Measurements from ENCODE around the gene DAPK1.

DAPK1 gene

GRCh38 chr9:87671478-87671877, 173.8 kb downstream of the DAPK1 start:
- DNase-seq (ENCODE audit: low spot score): no peak

DNA sequence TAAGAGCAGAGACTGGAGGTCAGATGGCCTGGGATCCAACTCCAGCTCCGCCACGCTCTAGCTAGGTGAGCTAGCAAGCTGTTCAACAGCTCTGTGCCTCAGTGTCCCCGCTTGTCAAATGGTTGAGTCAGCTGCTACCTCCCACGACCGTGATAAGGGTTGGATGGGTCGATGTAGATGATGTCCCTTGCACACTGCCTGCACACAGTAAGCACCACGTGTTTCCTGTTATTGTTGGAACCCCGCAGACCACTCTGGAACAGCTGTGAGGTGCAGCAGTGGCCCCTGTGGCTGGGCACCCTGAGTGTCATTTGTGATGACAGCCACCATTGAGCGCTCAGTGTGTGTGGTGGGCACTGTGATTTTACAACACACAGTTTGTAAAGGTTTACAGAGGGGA, 174.3 kb downstream of the DAPK1 start:
- DNase-seq (ENCODE audit: low spot score): no peak

DNA sequence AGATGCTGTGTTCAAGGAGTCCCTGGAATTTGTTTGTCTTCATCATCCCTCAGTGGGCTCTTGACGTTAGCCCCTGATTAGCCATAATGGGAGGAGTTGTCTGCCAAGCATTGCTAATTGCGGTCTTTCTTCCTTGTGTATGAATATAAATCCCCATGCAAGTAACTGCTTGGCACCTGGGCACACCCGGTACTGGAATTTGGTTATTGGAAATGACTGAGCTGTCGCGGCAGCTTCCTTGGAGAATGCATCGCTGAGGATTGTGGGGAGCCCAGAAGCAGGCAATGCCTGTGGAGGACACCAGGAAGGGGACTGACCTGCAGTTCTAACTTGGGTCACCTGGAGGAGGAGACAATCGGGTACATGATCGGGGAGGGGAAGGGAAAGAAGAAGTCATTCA, 174.9 kb downstream of the DAPK1 start:
- DNase-seq (ENCODE audit: low spot score): no peak

DNA sequence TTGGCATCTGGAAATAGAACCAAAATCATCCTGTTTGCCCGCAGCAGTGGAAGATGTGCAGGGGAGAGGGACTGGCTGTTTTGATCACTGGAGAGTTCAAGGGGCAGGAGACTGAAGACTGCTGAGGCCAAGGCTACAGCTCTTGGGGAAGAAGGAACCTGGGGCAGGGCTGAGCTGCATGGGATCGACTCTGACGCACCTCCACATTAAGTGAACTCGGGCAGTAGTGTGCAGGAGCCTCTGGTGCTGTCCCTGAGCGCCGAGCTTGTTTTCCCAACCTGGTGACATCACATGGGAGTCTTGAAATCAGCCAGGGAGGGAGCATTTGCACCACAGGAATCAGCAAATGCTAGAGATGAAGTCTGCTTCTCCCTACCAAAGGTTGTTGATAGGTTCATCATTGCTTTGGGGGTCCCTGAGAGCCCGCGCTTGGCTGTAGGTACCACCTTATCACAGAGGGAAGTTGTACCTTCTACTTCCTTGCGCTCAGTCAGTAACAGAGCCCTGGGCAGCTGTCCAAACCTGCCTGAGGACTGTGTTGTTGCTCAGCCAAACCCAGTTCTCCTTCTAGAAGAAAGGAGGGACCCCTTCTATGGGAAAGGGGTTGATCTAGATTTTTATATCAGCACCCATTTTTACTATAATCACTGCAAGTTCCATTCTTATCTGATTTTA, 175.9 kb downstream of the DAPK1 start:
- no peak for DNase-seq (ENCODE audit: low spot score)

DNA sequence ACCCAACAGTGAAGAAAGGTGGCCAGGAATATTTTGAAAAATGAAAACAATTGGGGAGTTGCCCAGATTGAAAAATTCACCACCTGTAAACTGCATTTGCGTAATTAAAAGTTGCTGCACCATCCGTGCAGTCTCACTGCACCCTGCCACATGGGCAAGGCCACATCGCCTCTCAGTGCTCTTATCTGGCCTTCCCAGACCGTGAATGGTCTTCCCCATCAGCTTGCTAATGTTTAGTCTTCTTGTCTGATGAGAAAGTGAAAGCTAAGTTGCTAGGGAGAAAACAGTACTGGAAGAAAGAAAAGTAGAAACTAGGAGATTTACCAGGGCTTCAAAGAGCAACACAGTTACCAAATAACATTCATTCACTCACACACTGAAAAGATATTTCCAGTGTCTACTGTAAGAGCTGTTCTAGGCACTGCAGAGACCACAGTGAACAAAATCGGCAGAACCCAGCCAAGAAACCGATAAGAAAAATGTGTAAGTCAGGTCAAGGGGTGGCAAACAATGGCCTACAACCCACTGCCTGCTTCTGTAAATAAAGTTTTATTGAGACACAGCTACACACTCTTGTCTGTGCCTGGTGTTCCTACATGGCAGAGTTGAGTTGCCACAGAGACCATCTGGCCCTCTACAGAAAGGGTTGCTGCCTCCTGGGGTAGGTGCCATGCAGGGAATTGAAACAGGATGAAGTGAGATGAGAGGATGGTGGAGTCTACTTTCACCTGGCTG, 177.1 kb downstream of the DAPK1 start:
- no peak for DNase-seq (ENCODE audit: low spot score)

GRCh38 chr9:87675906-87676515, 178.3 kb downstream of the DAPK1 start:
- DNase-seq (ENCODE audit: low spot score): no peak

- no peak for DNase-seq (ENCODE audit: low spot score)
Measured at GRCh38 chr9:87676976-87677775, 179.5 kb downstream of the DAPK1 start.

DNA sequence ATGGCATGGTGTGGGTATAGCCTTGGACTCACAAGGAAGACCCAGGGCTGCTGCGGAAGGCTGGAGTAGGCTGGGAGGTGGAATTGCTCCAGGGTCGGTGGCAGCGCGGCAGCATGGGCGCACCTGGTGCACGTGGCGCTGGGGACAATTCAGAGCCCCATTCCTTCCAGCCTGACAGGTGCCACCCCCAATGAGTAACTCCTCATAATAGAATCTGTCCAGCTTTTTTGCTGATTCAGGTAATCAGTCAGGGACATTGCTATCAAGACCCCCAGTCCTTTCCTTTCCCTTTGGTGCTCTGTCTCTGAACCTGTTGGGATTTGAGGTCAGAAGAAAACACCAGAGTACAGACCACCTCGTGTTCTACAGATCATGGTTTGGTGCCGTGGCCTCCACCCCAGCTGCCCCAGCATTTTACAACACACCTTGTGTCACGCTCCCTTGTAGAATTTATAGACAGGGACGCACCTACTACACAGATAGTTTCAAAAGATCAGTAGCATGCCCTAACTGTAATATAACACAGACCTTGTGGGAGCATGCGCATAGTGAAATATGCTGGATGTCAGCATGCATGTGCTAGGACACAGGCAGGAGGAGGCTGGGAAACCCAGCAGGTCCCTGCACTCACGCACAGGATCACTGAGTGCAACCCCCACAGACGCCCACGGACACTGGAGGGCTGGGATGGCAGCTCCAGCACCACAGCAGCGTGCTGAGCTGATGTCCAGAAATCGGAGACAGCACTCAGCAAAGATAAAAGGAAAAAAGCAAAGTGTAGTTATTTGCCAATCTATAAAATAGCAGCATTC, 180.3 kb downstream of the DAPK1 start:
- no peak for DNase-seq (ENCODE audit: low spot score)

- peak; percentile 86 for DNase-seq (ENCODE audit: low spot score)
Measured at GRCh38 chr9:87678650-87679355, 181.1 kb downstream of the DAPK1 start.

- DNase-seq (ENCODE audit: low spot score): no peak
Measured at GRCh38 chr9:87681271-87682061, 183.8 kb downstream of the DAPK1 start.

DNA sequence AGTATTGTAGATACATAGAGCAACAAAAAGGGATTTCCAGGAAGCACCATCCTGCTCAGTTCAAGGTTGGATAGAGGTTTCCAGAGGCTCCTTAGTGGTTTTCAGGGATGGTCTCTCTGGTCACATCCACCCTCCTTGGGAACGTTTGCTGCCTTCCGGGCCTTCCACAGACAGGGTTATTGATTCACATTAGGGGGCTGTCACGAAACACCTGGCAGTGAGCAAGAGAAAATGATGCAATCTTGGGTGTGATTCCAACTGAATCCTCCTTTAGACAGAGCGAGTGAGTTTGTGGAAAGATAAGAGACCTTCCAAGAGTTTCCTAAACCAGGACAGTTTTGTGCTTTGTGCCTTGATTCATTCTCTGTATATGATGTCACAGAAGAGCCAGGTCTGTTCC, 184.4 kb downstream of the DAPK1 start:
- DNase-seq (ENCODE audit: low spot score): no peak

DNA sequence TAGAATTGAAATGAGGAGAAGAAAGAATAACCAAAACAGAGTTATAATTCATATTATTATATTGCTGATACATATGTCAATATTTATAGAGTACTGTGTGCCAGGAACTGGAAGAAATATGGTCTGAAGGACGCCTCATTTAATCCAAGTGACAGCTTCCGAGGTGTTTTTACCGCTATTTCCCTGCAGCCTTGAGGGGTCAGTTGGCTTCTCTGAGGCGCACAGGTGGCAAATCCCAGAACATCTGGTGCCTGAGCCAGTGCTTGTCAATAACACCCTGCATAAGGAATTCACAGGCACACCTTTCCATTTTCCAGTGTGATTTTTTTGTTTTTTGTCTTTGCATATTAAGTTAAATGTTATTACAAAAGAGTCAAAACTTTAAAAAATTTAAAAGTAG, 185.0 kb downstream of the DAPK1 start:
- DNase-seq (ENCODE audit: low spot score): no peak

DNA sequence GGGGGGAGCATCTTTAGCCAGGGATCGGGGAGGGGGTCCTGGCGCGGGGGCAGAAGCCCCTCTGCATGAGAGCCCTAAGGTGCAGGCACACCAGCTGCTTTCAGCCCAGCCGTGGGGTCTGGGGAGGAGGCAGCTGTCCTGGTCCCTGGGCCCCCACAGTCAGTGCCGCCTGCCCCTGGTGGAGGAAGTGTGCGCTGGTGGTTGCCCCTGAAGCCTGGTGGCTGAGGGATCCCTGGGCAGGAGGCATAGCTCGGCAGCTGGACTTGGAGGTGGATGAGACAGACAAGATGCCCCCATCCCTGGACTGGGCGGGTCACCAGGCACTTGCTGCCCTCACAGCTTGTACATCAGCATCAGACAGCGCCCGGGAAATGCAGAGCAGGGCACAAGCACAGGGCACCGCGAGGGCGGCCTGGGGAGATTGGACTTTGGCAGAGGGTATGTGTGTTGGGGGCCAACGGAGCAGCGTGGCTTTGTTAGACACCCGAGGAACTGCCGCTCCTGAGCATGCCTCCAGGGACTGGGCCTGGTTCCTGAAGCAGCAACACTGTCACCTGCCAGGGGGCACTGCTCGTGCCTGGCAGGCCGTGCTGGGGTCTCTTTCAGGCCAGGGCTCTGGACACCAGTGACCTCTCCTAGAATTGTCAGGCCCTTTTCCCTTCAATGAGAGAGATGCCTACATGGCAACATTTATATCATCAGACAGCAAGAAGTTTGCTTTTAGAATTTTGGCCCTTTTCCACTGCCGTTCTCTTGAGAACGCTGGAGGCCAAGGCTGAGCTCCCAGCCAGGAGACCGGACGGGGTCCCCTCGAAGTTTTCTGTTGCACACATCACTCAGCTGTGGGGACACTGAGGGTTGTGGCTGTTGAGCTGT, 186.3 kb downstream of the DAPK1 start:
- DNase-seq (ENCODE audit: low spot score): no peak

- peak; percentile 54 for DNase-seq (ENCODE audit: low spot score)
Measured at GRCh38 chr9:87684627-87685219, 187.1 kb downstream of the DAPK1 start.

DNA sequence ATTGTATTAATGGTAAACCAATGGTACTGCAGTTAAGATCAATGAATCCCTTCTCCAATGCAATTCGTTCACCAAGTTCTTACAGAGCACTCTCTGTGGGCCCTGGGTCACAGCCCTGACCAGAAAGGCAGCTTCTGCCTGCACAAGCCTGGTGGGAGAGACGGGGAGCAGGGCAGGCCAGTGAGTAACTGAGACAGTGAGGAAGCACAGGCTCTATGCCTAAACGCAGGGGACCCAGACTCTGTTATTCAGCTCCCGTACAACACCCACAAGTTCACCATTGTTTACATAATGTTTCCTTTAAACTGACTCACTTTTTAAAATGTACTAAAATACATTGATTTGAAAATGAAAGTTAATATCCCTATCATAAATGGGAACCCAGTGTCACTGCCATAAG, 187.8 kb downstream of the DAPK1 start:
- peak; percentile 46 for DNase-seq (ENCODE audit: low spot score)

DNA sequence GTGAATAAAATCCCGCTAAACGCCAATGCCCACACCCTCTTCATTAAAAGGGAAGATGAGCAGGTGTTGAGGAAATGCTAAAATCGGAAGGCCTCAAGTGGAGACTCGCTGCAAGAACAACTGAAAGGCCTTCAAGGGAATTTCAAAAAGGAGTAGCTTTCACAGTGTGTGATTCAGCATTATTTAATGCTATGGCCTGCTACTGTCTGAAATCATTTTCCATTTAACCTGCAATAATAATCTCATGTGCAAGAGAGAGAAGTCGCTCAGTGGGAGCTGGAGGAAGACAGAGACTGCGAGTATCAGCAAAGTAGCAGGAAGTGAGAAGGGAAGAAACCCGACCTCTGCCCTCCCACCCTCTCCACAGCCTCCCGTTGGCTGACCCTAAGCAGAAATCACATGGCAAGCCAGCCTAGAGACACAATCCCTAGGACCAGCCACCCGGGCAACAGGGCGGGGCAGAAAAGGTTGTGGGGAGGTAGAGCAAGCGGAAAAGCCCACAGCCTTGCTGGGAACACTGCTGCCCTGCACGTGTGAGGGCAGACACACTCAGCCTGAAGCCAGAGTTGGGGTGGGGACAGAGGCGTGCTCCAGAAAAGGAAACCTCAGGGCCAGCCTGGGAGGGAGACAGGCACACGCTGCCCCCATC, 188.3 kb downstream of the DAPK1 start:
- peak; percentile 34 for DNase-seq (ENCODE audit: low spot score)

DNA sequence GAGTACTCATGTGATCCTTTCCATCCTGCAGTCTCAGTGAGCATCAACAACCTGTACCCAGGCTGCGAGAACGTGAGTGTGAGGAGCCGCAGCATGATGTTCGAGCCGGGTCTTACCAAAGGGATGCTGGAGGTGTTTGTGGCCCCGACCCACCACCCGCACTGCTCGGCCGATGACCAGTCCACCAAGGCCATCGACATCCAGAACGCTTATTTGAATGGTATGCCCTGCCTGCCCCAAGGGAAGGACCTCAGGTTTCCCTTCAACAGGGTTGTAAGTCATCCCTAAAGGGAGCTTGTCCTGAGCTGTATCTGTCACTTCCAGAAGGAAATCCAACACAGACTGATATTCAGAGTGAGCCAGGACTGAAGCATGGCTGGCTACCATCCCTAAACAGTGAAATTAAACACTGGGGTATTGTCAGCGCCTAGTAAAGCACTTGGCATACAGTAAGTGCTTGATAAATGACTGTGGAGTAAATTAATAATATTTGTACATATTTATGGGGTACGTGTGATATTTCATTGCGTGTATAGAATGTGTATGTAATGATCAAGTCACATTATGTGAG, 188.9 kb downstream of the DAPK1 start:
- no peak for DNase-seq (ENCODE audit: low spot score)

- no peak for DNase-seq (ENCODE audit: low spot score)
Measured at GRCh38 chr9:87687207-87687606, 189.5 kb downstream of the DAPK1 start.
